AG04449 (cell line): ENCODE data around the gene CYP11A1.

Source experiments
- CTCF ChIA-PET: fragments of 350-600 bp; formaldehyde crosslinking; extraction: SDS; loops from one replicate; lab custom pipeline; 2021; ENCODE audit warnings: antibody characterized with exemption; lab: Yijun Ruan, JAX
- POLR2A ChIA-PET: fragments of 400-600, 350-600 bp; formaldehyde crosslinking; extraction: SDS; loops from one replicate; lab custom pipeline; 2020; ENCODE audit warnings: antibody characterized with exemption, inconsistent platforms; lab: Yijun Ruan, JAX
- DNase-seq: peaks from one replicate; pipeline ENCODE4 v3.0.0-alpha.2; 2010; ENCODE audit warnings: low read depth, low spot score
- H3K4me3 ChIP-seq: 2 replicates; pipeline ENCODE4 v1.5.1; 2011; ENCODE audit warnings: low read depth, mild to moderate bottlenecking, control low read depth, low read length
- TF ChIP-seq, protein P1 (sequence below): IDR thresholded peaks from one replicate; pipeline ENCODE4 v1.5.1; 2011; ENCODE audit warnings: mild to moderate bottlenecking, moderate library complexity, low read length, control low read depth, inconsistent platforms; ENCODE audit not compliant: insufficient read depth; ENCODE audit errors: missing control alignments

The CYP11A1 gene

DNA sequence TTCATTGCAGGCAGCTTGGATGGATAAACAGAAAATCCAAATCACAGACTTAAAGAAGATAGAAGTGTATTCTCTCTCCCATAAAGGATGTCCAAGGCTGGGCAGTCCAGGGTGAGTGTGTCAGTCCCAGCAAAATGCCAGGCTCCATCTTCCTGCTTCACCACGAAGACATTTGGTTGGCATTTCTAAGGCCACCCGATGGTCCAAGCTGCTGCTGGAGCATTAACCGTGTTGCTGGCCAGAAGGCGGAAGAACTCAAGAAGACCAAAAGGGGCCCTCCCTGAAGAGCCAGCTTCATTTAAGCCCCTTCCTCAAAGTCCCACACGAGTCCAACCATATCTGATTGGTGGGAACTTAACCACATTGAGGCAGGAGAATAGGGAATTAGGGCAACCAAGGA is 3.0 kb upstream of the CYP11A1 start:
- CTCF ChIA-PET: interaction anchor here (0.9 to 32.0 kb wide), 8 partner anchors 8 to 400 kb away, joined by 3 to 1700 read pairs (median 62); partner anchors contain the start of gene SEMA7A
- H3K4me3 ChIP-seq: no peak overlapping the region
- POLR2A ChIA-PET: no interaction called here
- TF ChIP-seq, protein P1, sequence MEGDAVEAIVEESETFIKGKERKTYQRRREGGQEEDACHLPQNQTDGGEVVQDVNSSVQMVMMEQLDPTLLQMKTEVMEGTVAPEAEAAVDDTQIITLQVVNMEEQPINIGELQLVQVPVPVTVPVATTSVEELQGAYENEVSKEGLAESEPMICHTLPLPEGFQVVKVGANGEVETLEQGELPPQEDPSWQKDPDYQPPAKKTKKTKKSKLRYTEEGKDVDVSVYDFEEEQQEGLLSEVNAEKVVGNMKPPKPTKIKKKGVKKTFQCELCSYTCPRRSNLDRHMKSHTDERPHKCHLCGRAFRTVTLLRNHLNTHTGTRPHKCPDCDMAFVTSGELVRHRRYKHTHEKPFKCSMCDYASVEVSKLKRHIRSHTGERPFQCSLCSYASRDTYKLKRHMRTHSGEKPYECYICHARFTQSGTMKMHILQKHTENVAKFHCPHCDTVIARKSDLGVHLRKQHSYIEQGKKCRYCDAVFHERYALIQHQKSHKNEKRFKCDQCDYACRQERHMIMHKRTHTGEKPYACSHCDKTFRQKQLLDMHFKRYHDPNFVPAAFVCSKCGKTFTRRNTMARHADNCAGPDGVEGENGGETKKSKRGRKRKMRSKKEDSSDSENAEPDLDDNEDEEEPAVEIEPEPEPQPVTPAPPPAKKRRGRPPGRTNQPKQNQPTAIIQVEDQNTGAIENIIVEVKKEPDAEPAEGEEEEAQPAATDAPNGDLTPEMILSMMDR: no peak
- DNase-seq: no peak

DNA sequence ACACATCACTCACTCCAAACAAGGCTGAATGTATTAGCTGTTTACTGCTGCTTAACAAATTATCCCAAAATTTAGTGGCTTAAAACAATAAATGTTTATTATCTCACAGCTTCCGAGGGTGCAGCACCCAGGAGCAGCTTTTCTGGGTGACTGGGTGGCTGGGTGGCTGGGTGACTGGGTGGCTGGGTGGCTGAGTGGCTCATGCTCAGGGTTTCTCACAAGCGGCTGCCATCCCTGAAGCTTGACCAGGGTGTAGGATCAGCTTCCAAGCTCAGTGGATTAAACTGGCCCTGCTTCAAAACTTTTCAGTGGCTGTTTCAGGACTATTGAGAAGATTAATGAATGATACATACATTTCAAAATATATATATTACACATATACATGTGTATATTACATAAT is 2.3 kb upstream of the CYP11A1 start:
- ChIA-PET POLR2A (no interaction called here), CTCF (interaction anchor here (1.0 to 32.0 kb wide), 8 partner anchors 9 to 401 kb away, joined by 3 to 1700 read pairs (median 62); partner anchors contain the start of gene SEMA7A)
- no peak overlapping the region for H3K4me3 ChIP-seq
- no peak for DNase-seq
- TF ChIP-seq, protein P1: no peak

DNA sequence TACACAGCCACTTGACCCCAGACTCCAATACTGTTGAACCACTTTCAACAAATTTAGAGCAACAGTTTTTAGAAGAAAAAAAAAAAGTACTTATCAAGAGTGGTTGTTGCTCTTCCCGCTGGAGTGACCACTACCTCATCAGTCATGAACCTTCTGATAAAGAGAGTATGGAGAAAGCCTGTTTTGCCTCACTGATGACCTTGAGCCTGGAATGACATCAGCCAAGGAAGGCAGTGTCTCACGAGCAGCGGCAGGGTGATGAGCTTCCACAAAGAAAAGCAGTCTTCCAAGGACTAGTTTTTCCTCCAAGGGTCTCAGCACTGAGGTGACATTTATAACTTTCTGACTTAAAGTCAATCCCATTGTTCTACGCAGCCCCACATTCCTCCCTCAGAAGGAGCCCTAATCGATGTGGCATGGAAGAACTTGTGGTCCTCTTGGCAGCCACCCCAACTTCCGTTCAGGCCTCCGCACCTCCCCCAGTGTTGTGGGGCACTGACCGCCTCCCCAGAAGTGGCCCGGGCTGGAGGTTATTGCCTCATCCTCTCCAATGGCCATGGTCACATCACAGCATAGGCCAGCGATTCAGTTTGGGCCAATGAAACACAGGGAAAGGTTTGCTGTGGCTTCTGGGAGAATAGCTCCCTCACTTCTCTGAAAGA is 1.8 kb upstream of the CYP11A1 start:
- TF ChIP-seq, protein P1: no peak
- ChIA-PET POLR2A (no interaction called here), CTCF (interaction anchor here (0.6 to 32.0 kb wide), 8 partner anchors 9 to 402 kb away, joined by 3 to 1700 read pairs (median 60); partner anchors contain the start of gene SEMA7A)
- no peak overlapping the region for H3K4me3 ChIP-seq
- no peak for DNase-seq

DNA sequence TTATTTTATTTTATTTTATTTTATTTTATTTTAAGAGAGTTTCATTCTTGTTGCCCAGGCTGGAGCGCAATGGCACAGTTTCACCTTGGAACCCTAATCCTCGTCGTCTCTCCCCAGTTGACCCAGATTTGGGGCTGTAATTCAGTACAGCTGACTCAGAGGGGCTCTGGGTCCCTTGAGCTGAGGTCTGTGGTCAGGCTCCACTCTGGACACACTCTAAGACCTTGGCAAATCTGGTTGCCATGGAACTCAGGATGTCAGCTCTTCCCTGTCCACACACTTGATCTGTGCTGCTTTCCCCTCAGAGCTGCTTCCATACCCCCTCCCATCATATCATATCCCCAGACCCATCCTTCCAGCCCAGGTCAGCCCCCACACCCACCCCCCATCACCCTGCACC is 675 bp upstream of the CYP11A1 start:
- ChIA-PET CTCF (interaction anchor here (0.8 to 32.0 kb wide), 4 partner anchors 7 to 400 kb away, joined by 4 to 1700 read pairs (median 16); partner anchors contain the start of gene SEMA7A), POLR2A (no interaction called here)
- no peak overlapping the region for H3K4me3 ChIP-seq
- no peak for DNase-seq
- TF ChIP-seq, protein P1: no peak

DNA sequence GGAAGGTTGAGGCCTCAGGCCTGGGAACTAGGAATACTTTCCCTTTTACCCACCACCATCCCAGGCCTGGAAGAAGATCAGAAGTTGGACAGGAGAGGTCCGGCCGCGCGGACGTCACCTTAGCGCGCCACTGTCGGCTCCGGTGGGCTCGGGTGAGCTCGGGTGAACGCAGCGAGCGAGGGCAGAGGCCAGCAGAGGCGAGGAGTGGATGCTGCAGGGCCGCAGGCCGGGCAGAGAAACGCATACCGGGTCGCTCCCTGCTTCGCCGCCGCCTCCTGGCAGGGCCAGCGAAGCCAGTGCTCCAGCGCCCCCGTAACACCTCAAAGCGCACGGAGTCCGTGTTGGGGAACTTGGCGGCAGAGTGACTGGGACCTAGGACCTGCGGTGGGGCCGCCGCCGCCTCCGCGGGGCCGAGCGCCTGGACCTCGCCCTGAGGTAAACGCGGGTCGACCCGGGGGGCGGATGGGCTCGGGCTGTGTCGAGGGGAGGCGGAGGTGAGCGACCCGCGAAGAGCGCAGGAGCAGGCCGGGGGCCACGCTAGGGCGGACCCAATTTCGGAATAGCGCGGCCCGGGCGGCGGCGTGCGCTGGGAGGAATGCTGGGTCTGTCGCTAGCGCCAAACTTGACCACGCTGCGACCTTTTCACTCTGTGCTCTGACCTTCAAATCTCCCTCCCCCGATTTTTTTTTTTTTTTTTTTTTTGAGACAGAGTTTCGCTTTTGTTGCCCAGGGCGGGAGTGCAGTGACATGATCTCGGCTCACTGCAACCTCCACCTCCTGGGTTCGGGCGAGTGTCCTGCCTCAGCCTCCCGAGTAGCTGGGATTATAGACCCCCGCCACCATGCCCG is 1.6 kb downstream of the CYP11A1 start:
- ChIA-PET CTCF (interaction anchor here (1.0 to 32.0 kb wide), 8 partner anchors 10 to 406 kb away, joined by 3 to 1700 read pairs (median 4); partner anchors contain the start of gene SEMA7A), POLR2A (no interaction called here)
- DNase-seq: no peak
- H3K4me3 ChIP-seq: peak overlapping the region; percentile 59
- TF ChIP-seq, protein P1: no peak
